ENCODE data around the gene ANKHD1. TPM values are rescaled to one million over a fixed set of nuclear protein-coding genes. Genes with fewer than 3 reads are reported as not detected.

ANKHD1 gene
- polyA plus RNA-seq, 1 of the 3 experiments (the other 2 are of a cell fraction) = 26.7 TPM

DNA sequence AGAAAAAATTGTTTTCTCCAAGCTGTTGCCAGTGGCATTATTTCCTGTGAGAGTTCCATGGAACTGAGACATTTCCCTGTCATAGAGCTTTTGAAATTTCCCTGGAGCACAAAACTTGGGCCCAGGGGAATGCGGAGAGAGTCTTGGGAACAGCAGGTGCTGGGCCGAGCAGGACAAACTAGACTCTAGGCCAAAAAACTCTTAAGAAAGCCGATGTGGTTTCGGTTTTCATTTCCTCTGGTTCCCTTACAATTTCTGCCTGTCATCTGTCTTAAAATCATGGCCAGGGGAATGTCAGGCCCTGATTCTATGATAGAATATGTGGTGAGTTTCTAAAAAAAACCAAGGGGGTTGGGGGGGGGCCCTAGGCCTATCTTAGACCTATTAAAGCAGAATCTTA lies 167.6 kb downstream of the ANKHD1 start:
- Histone ChIP-seq H3K9me2 (no peaks in the 10 kb centered on the region), H3K27me3 (ENCODE audit: insufficient read depth) (no peaks in the 10 kb centered on the region), H3F3A (replicated peaks; ENCODE audit: insufficient read depth) (peaks cover 5% of the 10 kb centered on the region), H3K27ac (ENCODE audit: low read depth in 2 of 2, low read length in 1 of 2) (no peak overlapping the region), H3K9ac (no peak overlapping the region), H3K4me2 (no peak overlapping the region), H4K20me1 (ENCODE audit: insufficient read depth) (no peaks in the 10 kb centered on the region), H3K4me3 (ENCODE audit: low read depth in 2 of 2, low read length in 1 of 2) (no peak overlapping the region), H3K9me3 (no peaks in the 10 kb centered on the region), H2AFZ (ENCODE audit: low read depth) (no peak overlapping the region), H3K4me1 (ENCODE audit: control insufficient read depth in 1 of 2, insufficient read depth in 2 of 2, low read depth in 1 of 2, low read length in 1 of 2) (peaks cover 3 to 8% of the 10 kb centered on the region in 2 experiments; a peak in 1 of 4 replicates), H3K79me2 (ENCODE audit: insufficient read depth) (peaks cover 26% of the 10 kb centered on the region), H3K36me3 (replicated peaks in 1 of 2; ENCODE audit: control insufficient read depth in 1 of 2, insufficient read depth in 2 of 2, low read length in 1 of 2) (peaks cover 8 to 25% of the 10 kb centered on the region in 2 experiments)
- WGBS (ENCODE audit: low lambda C conversion rate) = 96% methylated on average over 4 of the region's 4 CpGs
- DNase-seq = no peak
- TF ChIP-seq RXRA (IDR thresholded peaks at IDR 0.05; ENCODE audit: borderline replicate concordance, low read depth) (no peak), ELF1 (IDR thresholded peaks at IDR 0.05) (no peak), SIN3A (IDR thresholded peaks at IDR 0.05; ENCODE audit: borderline replicate concordance, low read depth, low read length) (no peak), CHD2 (IDR thresholded peaks at IDR 0.05; ENCODE audit: low read length, partially characterized antibody) (no peak), FOXM1 (IDR thresholded peaks at IDR 0.05; ENCODE audit: low read depth) (no peak), SMC3 (IDR thresholded peaks at IDR 0.05; ENCODE audit: low read depth, low read length) (no peak), RFX5 (IDR thresholded peaks at IDR 0.05; ENCODE audit: low read length) (no peak), POLR2AphosphoS5 (IDR thresholded peaks at IDR 0.05; ENCODE audit: low read depth, low read length) (no peak), YY1 (IDR thresholded peaks at IDR 0.05; ENCODE audit: low read depth) (no peak), EP300 (IDR thresholded peaks at IDR 0.05; ENCODE audit: borderline replicate concordance in 1 of 2, low read depth in 1 of 2, low read length in 1 of 2) (no peak)
- TF ChIP-seq, protein P1, sequence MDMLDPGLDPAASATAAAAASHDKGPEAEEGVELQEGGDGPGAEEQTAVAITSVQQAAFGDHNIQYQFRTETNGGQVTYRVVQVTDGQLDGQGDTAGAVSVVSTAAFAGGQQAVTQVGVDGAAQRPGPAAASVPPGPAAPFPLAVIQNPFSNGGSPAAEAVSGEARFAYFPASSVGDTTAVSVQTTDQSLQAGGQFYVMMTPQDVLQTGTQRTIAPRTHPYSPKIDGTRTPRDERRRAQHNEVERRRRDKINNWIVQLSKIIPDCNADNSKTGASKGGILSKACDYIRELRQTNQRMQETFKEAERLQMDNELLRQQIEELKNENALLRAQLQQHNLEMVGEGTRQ (IDR thresholded peaks at IDR 0.05; ENCODE audit: borderline replicate concordance, low read depth, low read length) = no peak
- TF ChIP-seq, protein P2, sequence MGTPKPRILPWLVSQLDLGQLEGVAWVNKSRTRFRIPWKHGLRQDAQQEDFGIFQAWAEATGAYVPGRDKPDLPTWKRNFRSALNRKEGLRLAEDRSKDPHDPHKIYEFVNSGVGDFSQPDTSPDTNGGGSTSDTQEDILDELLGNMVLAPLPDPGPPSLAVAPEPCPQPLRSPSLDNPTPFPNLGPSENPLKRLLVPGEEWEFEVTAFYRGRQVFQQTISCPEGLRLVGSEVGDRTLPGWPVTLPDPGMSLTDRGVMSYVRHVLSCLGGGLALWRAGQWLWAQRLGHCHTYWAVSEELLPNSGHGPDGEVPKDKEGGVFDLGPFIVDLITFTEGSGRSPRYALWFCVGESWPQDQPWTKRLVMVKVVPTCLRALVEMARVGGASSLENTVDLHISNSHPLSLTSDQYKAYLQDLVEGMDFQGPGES (IDR thresholded peaks at IDR 0.05; ENCODE audit: low read depth, low read length) = no peak
- POLR2A ChIA-PET = interaction anchor here (1.0 kb wide), 1 partner anchor 12 kb away, joined by 3 read pairs; the partner anchor contains the start of gene SRA1
- CTCF ChIA-PET = interaction anchor here (2.5 kb wide), 1 partner anchor 70 kb away, joined by 7 read pairs; the partner anchor contains the start of gene TMCO6

DNA sequence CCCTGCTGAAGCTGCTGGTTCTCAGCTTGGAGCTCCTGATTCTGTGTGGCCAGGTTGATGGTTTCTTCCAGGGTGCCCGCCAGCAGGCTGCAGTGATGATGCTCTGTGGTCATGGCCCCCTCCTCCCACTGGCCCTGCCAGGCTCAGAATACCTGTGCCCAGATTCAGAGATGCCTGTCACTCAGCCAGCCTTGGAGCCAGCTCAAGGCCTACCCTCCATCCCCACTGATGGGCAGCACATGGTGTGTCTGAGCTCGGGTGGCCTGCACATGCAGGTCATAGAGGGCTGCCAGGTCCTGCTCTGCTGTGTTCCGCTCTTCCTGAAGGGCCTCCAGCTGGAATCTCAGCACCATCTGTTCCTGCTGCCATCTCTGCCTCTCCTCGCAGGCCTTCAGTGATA lies 168.4 kb downstream of the ANKHD1 start:
- H3K27ac ChIP-seq (ENCODE audit: low read depth in 2 of 2, low read length in 1 of 2) = no peak overlapping the region
- ChIA-PET POLR2A (interaction anchor here (1.0 kb wide), 1 partner anchor 13 kb away, joined by 3 read pairs; the partner anchor contains the start of gene SRA1), CTCF (interaction anchor here (2.5 kb wide), 1 partner anchor 69 kb away, joined by 7 read pairs; the partner anchor contains the start of gene TMCO6)
- no peak overlapping the region for H3K4me2 ChIP-seq
- H3K79me2 ChIP-seq (ENCODE audit: insufficient read depth) = peaks cover 22% of the 10 kb centered on the region
- DNase-seq = no peak
- peaks cover 3 to 8% of the 10 kb centered on the region in 2 experiments; a peak in 1 of 4 replicates for H3K4me1 ChIP-seq (ENCODE audit: control insufficient read depth in 1 of 2, insufficient read depth in 2 of 2, low read depth in 1 of 2, low read length in 1 of 2)
- H3F3A ChIP-seq (replicated peaks; ENCODE audit: insufficient read depth) = peaks cover 5% of the 10 kb centered on the region
- H3K9me3 ChIP-seq = no peaks in the 10 kb centered on the region
- H3K4me3 ChIP-seq (ENCODE audit: low read depth in 2 of 2, low read length in 1 of 2) = no peak overlapping the region
- H3K27me3 ChIP-seq (ENCODE audit: insufficient read depth) = no peaks in the 10 kb centered on the region
- H4K20me1 ChIP-seq (ENCODE audit: insufficient read depth) = no peaks in the 10 kb centered on the region
- peaks cover 8 to 25% of the 10 kb centered on the region in 2 experiments for H3K36me3 ChIP-seq (replicated peaks in 1 of 2; ENCODE audit: control insufficient read depth in 1 of 2, insufficient read depth in 2 of 2, low read length in 1 of 2)
- no peak overlapping the region for H3K9ac ChIP-seq
- 88% methylated on average over 3 of the region's 4 CpGs for WGBS (ENCODE audit: low lambda C conversion rate)
- H3K9me2 ChIP-seq = no peaks in the 10 kb centered on the region
- no peak overlapping the region for H2AFZ ChIP-seq (ENCODE audit: low read depth)
- TF ChIP-seq FOXJ3 (CRISPR knock-in tag; IDR thresholded peaks at IDR 0.05) (no peak), NRF1 (IDR thresholded peaks at IDR 0.05; ENCODE audit: low read depth, low read length) (no peak), EP300 (IDR thresholded peaks at IDR 0.05; ENCODE audit: borderline replicate concordance in 1 of 2, low read depth in 1 of 2, low read length in 1 of 2) (no peak), YY1 (IDR thresholded peaks at IDR 0.05; ENCODE audit: low read depth) (no peak), TAF1 (IDR thresholded peaks at IDR 0.05; ENCODE audit: borderline replicate concordance, low read depth, low read length) (no peak), FOXM1 (IDR thresholded peaks at IDR 0.05; ENCODE audit: low read depth) (no peak), FOSL2 (IDR thresholded peaks at IDR 0.05; ENCODE audit: borderline replicate concordance, low read depth) (no peak), MEF2A (IDR thresholded peaks at IDR 0.05; ENCODE audit: borderline replicate concordance, low read depth) (no peak), CHD2 (IDR thresholded peaks at IDR 0.05; ENCODE audit: low read length, partially characterized antibody) (no peak), TEAD4 (IDR thresholded peaks at IDR 0.05; ENCODE audit: borderline replicate concordance, insufficient read depth) (no peak), GABPA (IDR thresholded peaks at IDR 0.05; ENCODE audit: low read depth) (no peak), RFX5 (IDR thresholded peaks at IDR 0.05; ENCODE audit: low read length) (no peak), SIN3A (IDR thresholded peaks at IDR 0.05; ENCODE audit: borderline replicate concordance, low read depth, low read length) (no peak), RXRA (IDR thresholded peaks at IDR 0.05; ENCODE audit: borderline replicate concordance, low read depth) (no peak), JUND (IDR thresholded peaks at IDR 0.05) (no peak), GATA2 (CRISPR knock-in tag; IDR thresholded peaks at IDR 0.05) (no peak), POLR2AphosphoS5 (IDR thresholded peaks at IDR 0.05; ENCODE audit: low read depth, low read length) (no peak)
- TF ChIP-seq, protein P3, sequence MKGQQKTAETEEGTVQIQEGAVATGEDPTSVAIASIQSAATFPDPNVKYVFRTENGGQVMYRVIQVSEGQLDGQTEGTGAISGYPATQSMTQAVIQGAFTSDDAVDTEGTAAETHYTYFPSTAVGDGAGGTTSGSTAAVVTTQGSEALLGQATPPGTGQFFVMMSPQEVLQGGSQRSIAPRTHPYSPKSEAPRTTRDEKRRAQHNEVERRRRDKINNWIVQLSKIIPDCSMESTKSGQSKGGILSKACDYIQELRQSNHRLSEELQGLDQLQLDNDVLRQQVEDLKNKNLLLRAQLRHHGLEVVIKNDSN (IDR thresholded peaks at IDR 0.05; ENCODE audit: borderline replicate concordance, low read depth) = no peak

Data from SK-N-SH (cell line).